Astrocyte of the cerebellum (primary cell): ENCODE results near the gene IL11.
A peak's percentile ranks its signal among the peaks of the same experiment; 100 is the strongest.

Source experiments
- DNase-seq: peaks from one replicate; pipeline ENCODE4 v3.0.0-alpha.2; 2011; ENCODE audit warnings: low read depth
- H3K4me3 ChIP-seq: 2 replicates; pipeline ENCODE4 v1.5.1; 2011; ENCODE audit warnings: mild to moderate bottlenecking, low read depth, low read length, moderate library complexity
- in situ Hi-C: cut with HindIII; loops from 2 replicates; pipeline ENCODE4 v1.10.0; 2017; ENCODE audit warnings: low sequenced_read_pairs
- TF ChIP-seq, protein P1 (sequence below): IDR thresholded peaks from 2 replicates; pipeline ENCODE4 v1.5.1; 2012; ENCODE audit warnings: low read length, low read depth, moderate library complexity, mild to moderate bottlenecking; ENCODE audit errors: missing control alignments

Gene IL11

DNA sequence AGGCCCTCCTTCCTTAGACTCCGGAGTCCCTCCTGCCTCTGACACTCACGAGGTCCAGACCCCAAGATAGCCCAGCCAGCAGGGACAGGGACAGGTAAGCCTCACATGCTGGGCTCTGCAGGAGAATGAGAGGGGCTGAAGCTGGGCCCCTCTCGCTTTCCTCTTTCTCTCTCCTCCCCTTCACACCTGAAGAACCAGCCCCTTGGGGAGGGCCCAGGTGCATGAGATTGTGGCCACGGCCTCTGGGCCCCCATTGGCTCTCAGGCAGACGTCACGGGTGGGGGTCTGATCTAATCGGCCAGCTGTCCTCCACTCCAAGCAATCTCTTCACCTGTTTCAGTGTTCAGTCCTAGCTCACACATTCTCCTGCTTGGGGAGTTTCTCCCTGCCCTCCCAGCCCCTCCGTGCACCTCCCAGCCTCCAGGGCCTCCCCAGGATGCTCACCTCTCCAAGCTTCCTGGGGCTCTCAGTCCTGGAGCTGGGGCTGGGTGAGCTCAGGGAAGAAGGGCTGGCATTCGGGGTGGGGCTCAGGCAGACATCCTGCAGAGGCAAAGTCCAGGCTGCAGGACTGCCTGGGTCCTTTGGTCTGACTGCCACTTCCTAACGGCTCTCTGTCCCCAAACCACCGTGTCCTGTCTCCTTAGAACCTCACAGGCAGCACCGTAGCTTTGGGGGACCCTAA, 47.9 kb downstream of the IL11 start:
- TF ChIP-seq, protein P1, sequence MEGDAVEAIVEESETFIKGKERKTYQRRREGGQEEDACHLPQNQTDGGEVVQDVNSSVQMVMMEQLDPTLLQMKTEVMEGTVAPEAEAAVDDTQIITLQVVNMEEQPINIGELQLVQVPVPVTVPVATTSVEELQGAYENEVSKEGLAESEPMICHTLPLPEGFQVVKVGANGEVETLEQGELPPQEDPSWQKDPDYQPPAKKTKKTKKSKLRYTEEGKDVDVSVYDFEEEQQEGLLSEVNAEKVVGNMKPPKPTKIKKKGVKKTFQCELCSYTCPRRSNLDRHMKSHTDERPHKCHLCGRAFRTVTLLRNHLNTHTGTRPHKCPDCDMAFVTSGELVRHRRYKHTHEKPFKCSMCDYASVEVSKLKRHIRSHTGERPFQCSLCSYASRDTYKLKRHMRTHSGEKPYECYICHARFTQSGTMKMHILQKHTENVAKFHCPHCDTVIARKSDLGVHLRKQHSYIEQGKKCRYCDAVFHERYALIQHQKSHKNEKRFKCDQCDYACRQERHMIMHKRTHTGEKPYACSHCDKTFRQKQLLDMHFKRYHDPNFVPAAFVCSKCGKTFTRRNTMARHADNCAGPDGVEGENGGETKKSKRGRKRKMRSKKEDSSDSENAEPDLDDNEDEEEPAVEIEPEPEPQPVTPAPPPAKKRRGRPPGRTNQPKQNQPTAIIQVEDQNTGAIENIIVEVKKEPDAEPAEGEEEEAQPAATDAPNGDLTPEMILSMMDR, result no peak
- in situ Hi-C loops, result no loop called here
- H3K4me3 ChIP-seq, result no peak overlapping the region
- no peak for DNase-seq

DNA sequence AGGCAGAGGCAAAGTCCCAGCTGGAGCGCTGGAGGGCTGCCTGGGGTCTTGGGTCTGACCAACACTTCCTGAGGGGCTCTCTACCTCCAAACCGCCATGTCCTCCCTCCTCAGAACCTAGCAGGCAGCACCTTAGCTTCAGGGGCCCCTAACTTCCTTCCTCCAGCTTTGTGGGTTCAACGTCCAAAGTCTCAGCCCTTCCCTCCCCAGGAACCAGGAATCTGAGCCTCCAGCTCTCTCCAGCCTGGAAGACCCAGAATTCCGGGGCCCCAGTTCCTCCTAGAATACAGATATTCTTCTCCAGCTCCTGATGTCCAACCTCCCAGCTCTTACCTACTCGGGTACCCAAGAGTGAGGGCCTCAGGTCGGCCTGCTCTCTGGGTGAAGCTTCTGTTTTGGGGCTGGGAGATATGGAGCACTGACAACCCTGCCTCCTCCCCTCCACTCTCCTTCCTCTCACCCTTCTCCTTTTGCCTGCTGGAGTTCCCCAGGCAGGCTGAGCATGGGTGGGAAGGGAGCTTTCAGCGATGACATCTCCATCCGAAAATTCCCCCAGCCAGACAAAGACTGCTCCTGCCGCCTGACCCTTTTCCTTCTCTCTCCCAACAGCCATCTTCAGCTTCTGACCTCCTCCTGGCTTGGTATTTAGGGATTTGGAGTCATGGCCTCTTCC, 48.7 kb downstream of the IL11 start:
- DNase-seq, result no peak
- no peak overlapping the region for H3K4me3 ChIP-seq
- in situ Hi-C loops, result no loop called here
- TF ChIP-seq, protein P1, result no peak

DNA sequence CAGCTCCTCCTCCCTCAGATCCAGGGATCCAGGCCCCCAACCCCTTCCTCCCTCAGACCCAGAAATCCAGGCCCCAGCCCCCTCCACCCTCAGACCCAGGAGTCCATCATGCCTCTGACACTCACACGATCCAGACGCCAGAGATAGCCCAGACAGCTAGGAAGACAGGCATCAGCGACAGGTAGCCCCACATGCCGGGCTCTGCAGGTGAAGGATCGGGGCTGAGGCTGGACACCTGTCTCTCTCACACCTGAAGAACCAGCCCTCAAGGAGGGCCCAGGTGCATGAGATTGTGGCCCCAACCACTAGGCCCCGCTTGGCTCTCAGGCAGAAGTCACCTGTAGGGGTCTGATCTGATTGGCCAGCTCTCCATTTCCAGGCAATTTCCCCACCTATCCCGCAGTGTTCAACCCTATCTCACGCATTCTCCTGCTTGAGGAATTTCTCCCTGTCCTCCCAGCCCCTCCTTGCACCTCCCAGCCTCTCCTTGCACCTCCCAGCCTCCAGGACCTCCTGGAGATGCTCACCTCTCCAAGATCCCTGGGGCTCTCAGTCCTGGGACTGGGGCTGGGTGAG, 49.3 kb downstream of the IL11 start:
- no peak overlapping the region for H3K4me3 ChIP-seq
- in situ Hi-C loops, result no loop called here
- TF ChIP-seq, protein P1, result no peak
- DNase-seq, result no peak

DNA sequence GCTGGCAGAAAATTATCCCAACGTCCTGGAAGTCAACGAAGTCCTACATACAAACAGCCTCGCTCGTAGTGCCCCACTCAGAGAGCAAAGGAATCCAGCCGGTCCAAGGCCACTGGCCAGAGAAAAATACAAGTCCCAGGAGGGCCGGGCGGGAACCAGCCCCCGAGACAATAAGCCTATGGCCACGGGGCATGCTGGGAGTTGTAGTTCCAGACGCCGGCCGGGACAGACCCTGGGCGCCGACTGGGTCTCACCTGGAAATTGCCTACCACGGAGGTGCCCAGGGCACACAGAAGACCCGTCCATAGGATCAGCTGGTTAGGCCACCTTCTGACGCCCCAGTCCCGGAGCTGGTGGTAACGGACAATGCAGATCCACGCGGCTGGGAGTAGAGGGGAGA, 50.5 kb downstream of the IL11 start:
- in situ Hi-C loops, result no loop called here
- no peak for DNase-seq
- TF ChIP-seq, protein P1, result no peak
- H3K4me3 ChIP-seq, result peak overlapping the region; percentile 14

DNA sequence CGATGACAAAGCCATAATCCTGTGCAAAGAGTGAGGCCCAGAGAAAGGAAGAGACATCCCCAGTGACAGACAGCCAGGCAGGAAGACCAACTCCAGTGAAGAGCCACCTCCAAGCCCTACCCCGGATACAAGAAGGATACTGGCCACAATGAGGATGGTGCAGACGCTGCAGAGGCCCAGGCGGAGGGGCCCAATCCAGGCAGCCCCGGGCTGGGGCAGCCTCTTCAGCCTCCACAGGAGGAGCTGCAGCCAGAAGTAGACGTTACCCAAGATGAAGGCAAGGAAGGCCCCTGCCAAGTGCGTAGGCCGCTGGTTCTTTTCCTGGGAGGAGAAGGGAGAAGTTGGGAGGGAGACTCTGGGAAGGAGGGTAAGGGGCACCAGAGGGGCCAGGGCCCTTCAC, 53.6 kb downstream of the IL11 start:
- H3K4me3 ChIP-seq, result no peak overlapping the region
- DNase-seq, result no peak
- TF ChIP-seq, protein P1, result no peak
- in situ Hi-C loops, result no loop called here

DNA sequence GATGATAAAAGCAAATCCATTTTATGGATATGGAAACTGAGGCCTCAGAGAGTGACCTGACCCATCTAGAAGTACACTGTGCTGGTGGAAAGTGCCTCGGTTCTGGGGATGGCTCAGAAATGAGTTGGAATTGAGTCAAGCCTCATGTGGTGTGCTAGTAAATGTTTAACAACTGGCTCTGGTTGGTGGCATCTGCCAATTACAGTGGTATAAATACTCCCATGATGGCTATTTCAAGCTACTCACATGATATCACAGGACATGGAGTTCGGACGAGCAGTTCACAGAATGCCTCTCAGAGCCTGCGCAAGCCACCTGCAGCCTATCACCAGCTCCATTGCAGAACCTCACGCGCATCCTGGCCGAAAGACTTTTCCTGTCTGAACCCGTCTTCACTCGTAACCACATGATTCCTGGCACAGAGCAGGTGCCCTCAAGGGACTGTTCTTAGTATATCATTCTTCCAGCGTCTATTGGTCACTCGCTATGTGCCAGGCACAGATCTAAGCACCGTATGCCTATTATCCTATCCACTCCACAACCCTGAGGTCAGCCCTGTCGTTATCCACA, 54.2 kb downstream of the IL11 start:
- H3K4me3 ChIP-seq, result no peak overlapping the region
- in situ Hi-C loops, result no loop called here
- no peak for DNase-seq
- TF ChIP-seq, protein P1, result no peak
